GM12864 (cell line): ENCODE measurements around the gene USP27X.

Source experiments
- DNase-seq: peaks from one replicate; pipeline ENCODE4 v3.0.0-alpha.2; 2011; ENCODE audit warnings: low read depth
- H3K4me3 ChIP-seq: 2 replicates; pipeline ENCODE4 v1.5.1; 2011; ENCODE audit warnings: mild to moderate bottlenecking, low read depth, low read length, control low read depth
- CTCF ChIP-seq: IDR thresholded peaks from 2 replicates; pipeline ENCODE4 v1.5.1; 2011; ENCODE audit warnings: low read depth, mild to moderate bottlenecking, moderate library complexity, low read length, control low read depth, inconsistent platforms; ENCODE audit errors: missing control alignments

Gene USP27X

GRCh38 chrX:49846522-49846921, 32.8 kb upstream of the USP27X start:
- TF ChIP-seq CTCF: no peak

GRCh38 chrX:49848275-49848674, 31.0 kb upstream of the USP27X start:
- no peak overlapping the region for H3K4me3 ChIP-seq
- TF ChIP-seq CTCF: no peak
- DNase-seq: no peak

More at GRCh38 chrX:49846522-49846921, 32.8 kb upstream of the USP27X start:
- no peak for DNase-seq
- H3K4me3 ChIP-seq: no peak overlapping the region

- no peak for TF ChIP-seq CTCF
- no peak for DNase-seq
- H3K4me3 ChIP-seq: no peak overlapping the region
Observed at GRCh38 chrX:49850028-49850427, 29.3 kb upstream of the USP27X start.

GRCh38 chrX:49853661-49854060, 25.6 kb upstream of the USP27X start:
- no peak overlapping the region for H3K4me3 ChIP-seq
- TF ChIP-seq CTCF: no peak
- DNase-seq: no peak

- H3K4me3 ChIP-seq: no peak overlapping the region
- no peak for TF ChIP-seq CTCF
Observed at GRCh38 chrX:49856819-49857218, 22.5 kb upstream of the USP27X start.

GRCh38 chrX:49858341-49858740, 20.9 kb upstream of the USP27X start:
- TF ChIP-seq CTCF: no peak
- no peak for DNase-seq
- no peak overlapping the region for H3K4me3 ChIP-seq

More at GRCh38 chrX:49856819-49857218, 22.5 kb upstream of the USP27X start:
- DNase-seq: no peak

- TF ChIP-seq CTCF: no peak
- no peak overlapping the region for H3K4me3 ChIP-seq
- no peak for DNase-seq
Observed at GRCh38 chrX:49859491-49859890, 19.8 kb upstream of the USP27X start.
